ENCODE results near the gene ZNF581. TPM values are rescaled to one million over a fixed set of nuclear protein-coding genes. Genes with fewer than 3 reads are reported as not detected.

Gene ZNF581
- total and polyA plus RNA-seq, 9 donors = 15.1 to 37.6 (median 27.0) TPM

GRCh38 chr19:55617426-55617825 lies 26.0 kb upstream of the ZNF581 start:
- H3K36me3 ChIP-seq (ENCODE audit: control insufficient read depth, insufficient read depth, low read length) = peaks cover 36% of the 10 kb centered on the region

GRCh38 chr19:55618426-55618825 lies 25.0 kb upstream of the ZNF581 start:
- DNase-seq = no peak
- Histone ChIP-seq H3K36me3 (ENCODE audit: control insufficient read depth, insufficient read depth, low read length) (peaks cover 31% of the 10 kb centered on the region), H3K4me1 (ENCODE audit: control insufficient read depth, insufficient read depth, low read length) (peaks cover 3% of the 10 kb centered on the region), H3K4me3 (ENCODE audit: low read length) (no peak overlapping the region), H3K27me3 (ENCODE audit: control insufficient read depth, insufficient read depth, low read length) (no peaks in the 10 kb centered on the region), H3K9me3 (replicated peaks; ENCODE audit: control insufficient read depth, low read depth, low read length) (no peaks in the 10 kb centered on the region), H3K27ac (ENCODE audit: low read length) (no peak overlapping the region)
- 61% methylated on average over 2 of the region's 7 CpGs for WGBS (ENCODE audit: insufficient coverage)

More at GRCh38 chr19:55617426-55617825, 26.0 kb upstream of the ZNF581 start:
- DNase-seq = no peak
- Histone ChIP-seq H3K4me1 (ENCODE audit: control insufficient read depth, insufficient read depth, low read length) (no peaks in the 10 kb centered on the region), H3K27me3 (ENCODE audit: control insufficient read depth, insufficient read depth, low read length) (no peaks in the 10 kb centered on the region), H3K9me3 (replicated peaks; ENCODE audit: control insufficient read depth, low read depth, low read length) (no peaks in the 10 kb centered on the region), H3K27ac (ENCODE audit: low read length) (no peak overlapping the region), H3K4me3 (ENCODE audit: low read length) (no peak overlapping the region)
- WGBS (ENCODE audit: insufficient coverage) = 90% methylated on average over 8 of the region's 8 CpGs

- Histone ChIP-seq H3K27me3 (ENCODE audit: control insufficient read depth, insufficient read depth, low read length) (no peaks in the 10 kb centered on the region), H3K36me3 (ENCODE audit: control insufficient read depth, insufficient read depth, low read length) (peaks cover 30% of the 10 kb centered on the region), H3K9me3 (replicated peaks; ENCODE audit: control insufficient read depth, low read depth, low read length) (no peaks in the 10 kb centered on the region), H3K4me3 (ENCODE audit: low read length) (no peak overlapping the region), H3K27ac (ENCODE audit: low read length) (no peak overlapping the region), H3K4me1 (ENCODE audit: control insufficient read depth, insufficient read depth, low read length) (peaks cover 9% of the 10 kb centered on the region)
- WGBS (ENCODE audit: insufficient coverage) = 92% methylated on average over 2 of the region's 3 CpGs
- no peak for DNase-seq
Observed at GRCh38 chr19:55619286-55619685, 24.2 kb upstream of the ZNF581 start.

GRCh38 chr19:55620410-55621204 lies 22.8 kb upstream of the ZNF581 start:
- no peak overlapping the region for H3K4me3 ChIP-seq (ENCODE audit: low read length)
- WGBS (ENCODE audit: insufficient coverage) = 86% methylated on average over 8 of the region's 12 CpGs
- H3K4me1 ChIP-seq (ENCODE audit: control insufficient read depth, insufficient read depth, low read length) = peaks cover 15% of the 10 kb centered on the region
- H3K9me3 ChIP-seq (replicated peaks; ENCODE audit: control insufficient read depth, low read depth, low read length) = no peaks in the 10 kb centered on the region
- no peak overlapping the region for H3K27ac ChIP-seq (ENCODE audit: low read length)
- DNase-seq = no peak
- H3K36me3 ChIP-seq (ENCODE audit: control insufficient read depth, insufficient read depth, low read length) = peaks cover 28% of the 10 kb centered on the region
- H3K27me3 ChIP-seq (ENCODE audit: control insufficient read depth, insufficient read depth, low read length) = no peaks in the 10 kb centered on the region

GRCh38 chr19:55621205-55621672 lies 22.2 kb upstream of the ZNF581 start:
- WGBS (ENCODE audit: insufficient coverage) = 72% methylated on average over 7 of the region's 9 CpGs
- Histone ChIP-seq H3K27me3 (ENCODE audit: control insufficient read depth, insufficient read depth, low read length) (no peaks in the 10 kb centered on the region), H3K36me3 (ENCODE audit: control insufficient read depth, insufficient read depth, low read length) (peaks cover 24% of the 10 kb centered on the region), H3K4me3 (ENCODE audit: low read length) (no peak overlapping the region), H3K4me1 (ENCODE audit: control insufficient read depth, insufficient read depth, low read length) (peaks cover 15% of the 10 kb centered on the region), H3K27ac (ENCODE audit: low read length) (no peak overlapping the region), H3K9me3 (replicated peaks; ENCODE audit: control insufficient read depth, low read depth, low read length) (no peaks in the 10 kb centered on the region)
- no peak for DNase-seq

GRCh38 chr19:55621673-55622231 lies 21.7 kb upstream of the ZNF581 start:
- DNase-seq = no peak
- H3K4me3 ChIP-seq (ENCODE audit: low read length) = no peak overlapping the region
- H3K36me3 ChIP-seq (ENCODE audit: control insufficient read depth, insufficient read depth, low read length) = peaks cover 19% of the 10 kb centered on the region
- no peaks in the 10 kb centered on the region for H3K9me3 ChIP-seq (replicated peaks; ENCODE audit: control insufficient read depth, low read depth, low read length)
- 94% methylated on average over 50 of the region's 55 CpGs for WGBS (ENCODE audit: insufficient coverage)
- H3K4me1 ChIP-seq (ENCODE audit: control insufficient read depth, insufficient read depth, low read length) = peaks cover 15% of the 10 kb centered on the region
- H3K27me3 ChIP-seq (ENCODE audit: control insufficient read depth, insufficient read depth, low read length) = no peaks in the 10 kb centered on the region
- no peak overlapping the region for H3K27ac ChIP-seq (ENCODE audit: low read length)

- H3K4me1 ChIP-seq (ENCODE audit: control insufficient read depth, insufficient read depth, low read length) = peaks cover 15% of the 10 kb centered on the region
- no peaks in the 10 kb centered on the region for H3K27me3 ChIP-seq (ENCODE audit: control insufficient read depth, insufficient read depth, low read length)
- no peak overlapping the region for H3K4me3 ChIP-seq (ENCODE audit: low read length)
- no peak overlapping the region for H3K27ac ChIP-seq (ENCODE audit: low read length)
- 93% methylated on average over 40 of the region's 40 CpGs for WGBS (ENCODE audit: insufficient coverage)
- H3K36me3 ChIP-seq (ENCODE audit: control insufficient read depth, insufficient read depth, low read length) = peaks cover 13% of the 10 kb centered on the region
- no peaks in the 10 kb centered on the region for H3K9me3 ChIP-seq (replicated peaks; ENCODE audit: control insufficient read depth, low read depth, low read length)
- DNase-seq = no peak
Observed at GRCh38 chr19:55622242-55622969, 21.0 kb upstream of the ZNF581 start.

GRCh38 chr19:55623130-55623529 lies 20.3 kb upstream of the ZNF581 start:
- Histone ChIP-seq H3K4me1 (ENCODE audit: control insufficient read depth, insufficient read depth, low read length) (peaks cover 15% of the 10 kb centered on the region), H3K4me3 (ENCODE audit: low read length) (no peak overlapping the region), H3K9me3 (replicated peaks; ENCODE audit: control insufficient read depth, low read depth, low read length) (no peaks in the 10 kb centered on the region), H3K27ac (ENCODE audit: low read length) (no peak overlapping the region), H3K27me3 (ENCODE audit: control insufficient read depth, insufficient read depth, low read length) (no peaks in the 10 kb centered on the region), H3K36me3 (ENCODE audit: control insufficient read depth, insufficient read depth, low read length) (peaks cover 10% of the 10 kb centered on the region)
- WGBS (ENCODE audit: insufficient coverage) = 97% methylated on average over 6 of the region's 7 CpGs
- no peak for DNase-seq

- H3K9me3 ChIP-seq (replicated peaks; ENCODE audit: control insufficient read depth, low read depth, low read length) = no peaks in the 10 kb centered on the region
- H3K27me3 ChIP-seq (ENCODE audit: control insufficient read depth, insufficient read depth, low read length) = no peaks in the 10 kb centered on the region
- H3K36me3 ChIP-seq (ENCODE audit: control insufficient read depth, insufficient read depth, low read length) = peaks cover 10% of the 10 kb centered on the region
- H3K27ac ChIP-seq (ENCODE audit: low read length) = peak overlapping the region; percentile 87
- DNase-seq = peak; percentile 64
- 50% methylated on average over 4 of the region's 7 CpGs for WGBS (ENCODE audit: insufficient coverage)
- H3K4me3 ChIP-seq (ENCODE audit: low read length) = peak overlapping the region; percentile 26
- peaks cover 15% of the 10 kb centered on the region for H3K4me1 ChIP-seq (ENCODE audit: control insufficient read depth, insufficient read depth, low read length)
Observed at GRCh38 chr19:55623561-55623960, 19.9 kb upstream of the ZNF581 start.
